ENCODE results near the gene RTP3.

RTP3 gene

GRCh38 chr3:46488735-46489361 is 8.9 kb upstream of the RTP3 start:
- Histone ChIP-seq H3K9me3 (ENCODE audit: insufficient read depth, low read length) (no peaks in the 10 kb centered on the region), H3K4me2 (ENCODE audit: low read length) (peak overlapping the region; percentile 75), H4K20me1 (ENCODE audit: insufficient read depth, low read length) (no peaks in the 10 kb centered on the region), H2AFZ (ENCODE audit: low read depth, low read length) (peak overlapping the region; percentile 50; the same call in 1 of the 2 replicates), H3K4me1 (ENCODE audit: low read length) (peaks cover 5% of the 10 kb centered on the region), H3K79me2 (ENCODE audit: low read length) (no peaks in the 10 kb centered on the region), H3K4me3 (ENCODE audit: low read length) (peak overlapping the region; percentile 59), H3K27ac (ENCODE audit: low read length) (no peak overlapping the region), H3K9ac (ENCODE audit: low read length) (0 out of 2 replicates have a peak overlapping the region, but pooled peaks have one; percentile 36), H3K27me3 (ENCODE audit: low read depth, low read length) (peaks cover 42% of the 10 kb centered on the region), H3K36me3 (replicated peaks; ENCODE audit: low read depth, low read length) (no peaks in the 10 kb centered on the region)
- TF ChIP-seq CTCF (IDR thresholded peaks at IDR 0.05; ENCODE audit: low read depth, low read length) (peak; percentile 100), EZH2phosphoT487 (IDR thresholded peaks at IDR 0.05; ENCODE audit: low read depth) (no peak)

GRCh38 chr3:46489381-46489780 is 8.4 kb upstream of the RTP3 start:
- H3K4me2 ChIP-seq (ENCODE audit: low read length), result peak overlapping the region; percentile 75
- no peaks in the 10 kb centered on the region for H3K9me3 ChIP-seq (ENCODE audit: insufficient read depth, low read length)
- no peak overlapping the region for H3K27ac ChIP-seq (ENCODE audit: low read length)
- no peak for TF ChIP-seq EZH2phosphoT487 (IDR thresholded peaks at IDR 0.05; ENCODE audit: low read depth)
- no peak for TF ChIP-seq CTCF (IDR thresholded peaks at IDR 0.05; ENCODE audit: low read depth, low read length)
- H3K79me2 ChIP-seq (ENCODE audit: low read length), result no peaks in the 10 kb centered on the region
- peaks cover 42% of the 10 kb centered on the region for H3K27me3 ChIP-seq (ENCODE audit: low read depth, low read length)
- H4K20me1 ChIP-seq (ENCODE audit: insufficient read depth, low read length), result no peaks in the 10 kb centered on the region
- H3K36me3 ChIP-seq (replicated peaks; ENCODE audit: low read depth, low read length), result no peaks in the 10 kb centered on the region
- H3K9ac ChIP-seq (ENCODE audit: low read length), result no peak overlapping the region
- peaks cover 5% of the 10 kb centered on the region for H3K4me1 ChIP-seq (ENCODE audit: low read length)
- H3K4me3 ChIP-seq (ENCODE audit: low read length), result no peak overlapping the region
- H2AFZ ChIP-seq (ENCODE audit: low read depth, low read length), result no peak overlapping the region

- TF ChIP-seq CTCF (IDR thresholded peaks at IDR 0.05; ENCODE audit: low read depth, low read length) (no peak), EZH2phosphoT487 (IDR thresholded peaks at IDR 0.05; ENCODE audit: low read depth) (no peak)
- Histone ChIP-seq H3K9ac (ENCODE audit: low read length) (no peak overlapping the region), H3K9me3 (ENCODE audit: insufficient read depth, low read length) (no peaks in the 10 kb centered on the region), H3K79me2 (ENCODE audit: low read length) (no peaks in the 10 kb centered on the region), H4K20me1 (ENCODE audit: insufficient read depth, low read length) (no peaks in the 10 kb centered on the region), H3K36me3 (replicated peaks; ENCODE audit: low read depth, low read length) (no peaks in the 10 kb centered on the region), H3K27ac (ENCODE audit: low read length) (no peak overlapping the region), H3K4me1 (ENCODE audit: low read length) (peaks cover 5% of the 10 kb centered on the region), H3K4me3 (ENCODE audit: low read length) (no peak overlapping the region), H2AFZ (ENCODE audit: low read depth, low read length) (no peak overlapping the region), H3K4me2 (ENCODE audit: low read length) (no peak overlapping the region), H3K27me3 (ENCODE audit: low read depth, low read length) (peaks cover 42% of the 10 kb centered on the region)
Measured at GRCh38 chr3:46489875-46490274, 7.9 kb upstream of the RTP3 start.

- Histone ChIP-seq H3K79me2 (ENCODE audit: low read length) (no peaks in the 10 kb centered on the region), H3K4me1 (ENCODE audit: low read length) (peaks cover 5% of the 10 kb centered on the region), H4K20me1 (ENCODE audit: insufficient read depth, low read length) (no peaks in the 10 kb centered on the region), H3K4me3 (ENCODE audit: low read length) (no peak overlapping the region), H3K27me3 (ENCODE audit: low read depth, low read length) (peaks cover 42% of the 10 kb centered on the region), H3K9ac (ENCODE audit: low read length) (no peak overlapping the region), H2AFZ (ENCODE audit: low read depth, low read length) (no peak overlapping the region), H3K36me3 (replicated peaks; ENCODE audit: low read depth, low read length) (no peaks in the 10 kb centered on the region), H3K27ac (ENCODE audit: low read length) (no peak overlapping the region), H3K9me3 (ENCODE audit: insufficient read depth, low read length) (no peaks in the 10 kb centered on the region), H3K4me2 (ENCODE audit: low read length) (no peak overlapping the region)
- TF ChIP-seq EZH2phosphoT487 (IDR thresholded peaks at IDR 0.05; ENCODE audit: low read depth), result no peak
- TF ChIP-seq CTCF (IDR thresholded peaks at IDR 0.05; ENCODE audit: low read depth, low read length), result no peak
Measured at GRCh38 chr3:46490338-46491084, 7.3 kb upstream of the RTP3 start.
